KMS-11 (cell line): ENCODE data around the gene PRPF4.
A peak's percentile ranks its signal among the peaks of the same experiment; 100 is the strongest.
"Not testable (repeated sequence)": the region's sequence is repeated elsewhere in the genome, so short reads cannot be mapped to it uniquely, and the experiment has no call there.

Experiments used
- H2AFZ ChIP-seq: fragments of 200-600 bp; sonication (generic); 2 replicates; pipeline ENCODE4 v1.6.1; 2016; ENCODE audit warnings: antibody characterized with exemption, mixed run types, low read depth
- H3K27ac ChIP-seq: fragments of 200-600 bp; sonication (generic); 2 replicates; pipeline ENCODE4 v1.6.1; 2016; ENCODE audit warnings: mild to moderate bottlenecking, mixed run types
- H3K27me3 ChIP-seq: fragments of 200-600 bp; sonication (generic); 2 replicates; pipeline ENCODE4 v1.6.1; 2017; ENCODE audit warnings: mild to moderate bottlenecking, low read depth, mixed run types, moderate library complexity; ENCODE audit not compliant: insufficient read depth
- H3K36me3 ChIP-seq: fragments of 200-600 bp; sonication (generic); 2 replicates; pipeline ENCODE4 v1.6.1; 2017; ENCODE audit warnings: mild to moderate bottlenecking, mixed run types; ENCODE audit not compliant: insufficient read depth
- H3K4me1 ChIP-seq: fragments of 200-600 bp; sonication (generic); 2 replicates; pipeline ENCODE4 v1.6.1; 2016; ENCODE audit warnings: mild to moderate bottlenecking, low read depth, mixed run types; ENCODE audit not compliant: poor library complexity, severe bottlenecking
- H3K4me2 ChIP-seq: fragments of 200-600 bp; sonication (generic); 2 replicates; pipeline ENCODE4 v1.7.0; 2016; ENCODE audit warnings: mild to moderate bottlenecking, mixed run types
- H3K4me3 ChIP-seq: fragments of 200-600 bp; sonication (generic); IDR thresholded peaks from 2 replicates; pipeline ENCODE4 v1.6.1; 2017; ENCODE audit warnings: low read depth, low read length, mixed read lengths; ENCODE audit not compliant: insufficient read depth
- H3K79me2 ChIP-seq: fragments of 200-600 bp; sonication (generic); 2 replicates; pipeline ENCODE4 v1.6.1; 2016; ENCODE audit warnings: low read depth, mixed run types; ENCODE audit not compliant: insufficient read depth
- H3K9ac ChIP-seq: fragments of 200-600 bp; sonication (generic); 2 replicates; pipeline ENCODE4 v1.6.1; 2016; ENCODE audit warnings: mild to moderate bottlenecking, mixed run types
- H4K20me1 ChIP-seq: fragments of 200-600 bp; sonication (generic); 2 replicates; pipeline ENCODE4 v1.6.1; 2016; ENCODE audit warnings: mild to moderate bottlenecking, mixed run types; ENCODE audit not compliant: insufficient read depth
- TF ChIP-seq, protein P1 (sequence below): fragments of 200-600 bp; sonication (generic); conservative IDR thresholded peaks from 2 replicates; pipeline ENCODE4 v1.6.1; 2017; ENCODE audit warnings: low read depth, mild to moderate bottlenecking, antibody characterized with exemption, low read length, moderate library complexity, mixed read lengths

PRPF4 gene

GRCh38 chr9:113275157-113276131 lies at the start of gene PRPF4, which contains the start of gene CDC26:
Gene PRPF4, plus strand, starts transcription at chr9:113275658. Its CDS starts 86 bp downstream, at chr9:113275744.
Gene CDC26, minus strand, starts transcription at chr9:113275572. Its CDS starts 3,065 bp downstream, at chr9:113272507.
- Histone ChIP-seq H3K4me2 (peak within 1 kb of the TSS; percentile 97), H2AFZ (peak within 1 kb of the TSS; percentile 90), H4K20me1 (no peaks in the 10 kb centered on the region), H3K36me3 (peaks cover 15% of the 10 kb centered on the region; the same call in 1 of the 2 replicates), H3K79me2 (peaks cover 33% of the 10 kb centered on the region; the same call in 1 of the 2 replicates), H3K27me3 (no peaks in the 10 kb centered on the region), H3K9ac (peak within 1 kb of the TSS; percentile 86), H3K27ac (peak within 1 kb of the TSS; percentile 69), H3K4me3 (no peak within 1 kb of the TSS), H3K4me1 (peaks cover 22% of the 10 kb centered on the region)
- TF ChIP-seq, protein P1, sequence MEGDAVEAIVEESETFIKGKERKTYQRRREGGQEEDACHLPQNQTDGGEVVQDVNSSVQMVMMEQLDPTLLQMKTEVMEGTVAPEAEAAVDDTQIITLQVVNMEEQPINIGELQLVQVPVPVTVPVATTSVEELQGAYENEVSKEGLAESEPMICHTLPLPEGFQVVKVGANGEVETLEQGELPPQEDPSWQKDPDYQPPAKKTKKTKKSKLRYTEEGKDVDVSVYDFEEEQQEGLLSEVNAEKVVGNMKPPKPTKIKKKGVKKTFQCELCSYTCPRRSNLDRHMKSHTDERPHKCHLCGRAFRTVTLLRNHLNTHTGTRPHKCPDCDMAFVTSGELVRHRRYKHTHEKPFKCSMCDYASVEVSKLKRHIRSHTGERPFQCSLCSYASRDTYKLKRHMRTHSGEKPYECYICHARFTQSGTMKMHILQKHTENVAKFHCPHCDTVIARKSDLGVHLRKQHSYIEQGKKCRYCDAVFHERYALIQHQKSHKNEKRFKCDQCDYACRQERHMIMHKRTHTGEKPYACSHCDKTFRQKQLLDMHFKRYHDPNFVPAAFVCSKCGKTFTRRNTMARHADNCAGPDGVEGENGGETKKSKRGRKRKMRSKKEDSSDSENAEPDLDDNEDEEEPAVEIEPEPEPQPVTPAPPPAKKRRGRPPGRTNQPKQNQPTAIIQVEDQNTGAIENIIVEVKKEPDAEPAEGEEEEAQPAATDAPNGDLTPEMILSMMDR, result no peak

- TF ChIP-seq, protein P1, result no peak
- H4K20me1 ChIP-seq, result no peaks in the 10 kb centered on the region
- H3K4me3 ChIP-seq, result no peak overlapping the region
- H3K9ac ChIP-seq, result no peak overlapping the region
- H3K27ac ChIP-seq, result no peak overlapping the region
- no peak overlapping the region for H3K4me2 ChIP-seq
- peaks cover 5% of the 10 kb centered on the region for H3K4me1 ChIP-seq
- H3K36me3 ChIP-seq, result no peaks in the 10 kb centered on the region
- H3K79me2 ChIP-seq, result no peaks in the 10 kb centered on the region
- H2AFZ ChIP-seq, result no peak overlapping the region
- H3K27me3 ChIP-seq, result no peaks in the 10 kb centered on the region
These were observed 48.0 kb upstream of the PRPF4 start for GRCh38 chr9:113227436-113227835.

DNA sequence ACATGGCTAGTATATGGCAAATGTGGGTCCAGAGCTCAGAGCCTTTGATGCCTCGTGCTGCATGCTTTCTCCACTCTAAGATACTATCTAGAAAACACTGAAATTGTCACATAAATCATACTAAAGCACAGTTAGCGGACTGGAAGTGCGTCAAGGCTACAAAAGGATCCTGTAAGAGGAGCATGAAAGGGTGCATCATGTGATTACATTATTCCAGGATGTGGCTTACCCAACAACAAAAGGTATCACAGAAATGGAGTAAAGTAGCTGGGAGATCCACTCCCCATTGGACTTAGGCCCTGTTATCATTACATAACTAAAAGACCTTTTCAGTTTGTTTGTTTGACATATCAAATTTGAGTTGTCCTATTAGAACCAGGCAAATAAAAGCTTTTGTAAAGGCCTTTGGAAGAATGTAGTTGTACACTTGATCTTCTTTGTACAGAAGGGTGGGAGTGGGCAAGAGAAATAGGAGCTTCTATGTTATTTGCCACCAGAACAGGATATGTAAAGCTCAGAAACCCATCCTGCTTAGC lies 47.3 kb upstream of the PRPF4 start:
- Histone ChIP-seq H4K20me1 (no peaks in the 10 kb centered on the region), H3K79me2 (no peaks in the 10 kb centered on the region), H3K4me3 (no peak overlapping the region), H3K36me3 (no peaks in the 10 kb centered on the region), H3K27me3 (no peaks in the 10 kb centered on the region), H3K4me1 (no peaks in the 10 kb centered on the region), H3K9ac (no peak overlapping the region), H2AFZ (no peak overlapping the region), H3K4me2 (no peak overlapping the region), H3K27ac (no peak overlapping the region)
- TF ChIP-seq, protein P1, result no peak

DNA sequence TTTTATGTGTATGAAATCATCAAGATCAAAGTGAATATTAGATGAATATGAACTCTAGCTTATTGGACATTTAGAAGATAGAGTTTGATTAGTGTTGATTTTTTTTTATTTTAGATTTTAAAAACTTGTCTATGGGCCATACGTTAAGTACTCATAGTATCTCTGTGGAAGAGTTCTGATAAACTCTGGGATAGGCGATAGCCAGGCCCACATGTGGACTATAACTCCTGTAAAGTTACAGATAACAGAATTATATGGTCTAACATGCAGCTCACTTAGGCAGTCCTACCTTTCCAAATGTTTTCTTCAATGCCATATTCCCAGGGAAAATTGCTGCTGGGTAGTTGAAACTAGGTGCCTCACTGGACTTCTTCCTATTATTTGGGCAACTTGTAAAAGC lies 43.8 kb upstream of the PRPF4 start:
- Histone ChIP-seq H3K9ac (no peak overlapping the region), H3K36me3 (no peaks in the 10 kb centered on the region), H3K27ac (no peak overlapping the region), H3K4me3 (no peak overlapping the region), H3K4me2 (no peak overlapping the region), H2AFZ (no peak overlapping the region), H3K4me1 (no peaks in the 10 kb centered on the region), H4K20me1 (no peaks in the 10 kb centered on the region), H3K79me2 (no peaks in the 10 kb centered on the region), H3K27me3 (no peaks in the 10 kb centered on the region)
- TF ChIP-seq, protein P1, result no peak

DNA sequence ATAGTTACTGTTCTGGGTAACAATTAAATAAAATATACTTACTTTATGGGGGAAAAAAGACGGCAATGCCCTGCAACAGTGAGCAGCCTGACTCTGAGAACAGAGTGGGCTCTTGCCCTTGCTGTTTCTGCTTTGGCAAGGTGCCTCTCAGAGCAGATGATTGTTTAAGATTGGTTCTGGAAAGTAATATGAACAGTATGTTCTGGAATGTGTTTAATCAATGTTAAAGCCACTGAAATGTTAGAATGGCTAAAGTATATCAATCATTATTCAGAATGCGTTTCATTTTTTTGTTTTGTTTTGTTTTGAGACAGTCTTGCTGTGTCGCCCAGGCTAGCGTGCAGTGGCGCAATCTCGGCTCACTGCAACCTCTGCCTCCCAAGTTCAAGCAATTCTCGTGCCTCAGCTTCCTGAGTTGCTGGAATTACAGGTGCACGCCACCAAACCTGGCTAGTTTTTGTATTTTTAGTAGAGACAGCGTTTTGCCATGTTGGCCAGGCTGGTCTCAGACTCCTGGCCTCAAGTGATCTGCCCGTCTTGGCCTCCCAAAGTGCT lies 39.7 kb upstream of the PRPF4 start:
- not testable (repeated sequence) for H3K4me3 ChIP-seq, H3K27ac ChIP-seq, H3K79me2 ChIP-seq, H3K27me3 ChIP-seq, H3K9ac ChIP-seq, H4K20me1 ChIP-seq, H3K36me3 ChIP-seq, H3K4me1 ChIP-seq, H2AFZ ChIP-seq, H3K4me2 ChIP-seq
